Posterior cingulate gyrus (tissue), 11 donors: Measurements from ENCODE around the gene NCBP2L.
"Not testable (repeated sequence)": the region's sequence is repeated elsewhere in the genome, so short reads cannot be mapped to it uniquely, and the experiment has no call there.

Experiments used
- DNase-seq, 10 donors: peaks; one replicate each; pipeline versions ENCODE4 v3.0.0 to v3.0.0-alpha.2; 2020 to 2021; ENCODE audit warnings: mixed read lengths in 3 of 10
- intact Hi-C: fragments of 100-400 bp; cut with DNase I; formaldehyde crosslinking; loops from one replicate; pipeline ENCODE4 v1.15.1; 2023

The NCBP2L gene

GRCh38 chrX:107776649-107777535 is 641 bp upstream of the NCBP2L start:
- intact Hi-C loops: loop anchor here (1.0 kb wide), 1 partner anchor 118 kb away; no protein-coding TSS in a partner anchor
- peak; percentile 40 to 95 (median 72) for DNase-seq

- DNase-seq: no peak
- intact Hi-C loops: no loop called here
These were observed 3.0 kb downstream of the NCBP2L start for GRCh38 chrX:107780525-107780924.

DNA sequence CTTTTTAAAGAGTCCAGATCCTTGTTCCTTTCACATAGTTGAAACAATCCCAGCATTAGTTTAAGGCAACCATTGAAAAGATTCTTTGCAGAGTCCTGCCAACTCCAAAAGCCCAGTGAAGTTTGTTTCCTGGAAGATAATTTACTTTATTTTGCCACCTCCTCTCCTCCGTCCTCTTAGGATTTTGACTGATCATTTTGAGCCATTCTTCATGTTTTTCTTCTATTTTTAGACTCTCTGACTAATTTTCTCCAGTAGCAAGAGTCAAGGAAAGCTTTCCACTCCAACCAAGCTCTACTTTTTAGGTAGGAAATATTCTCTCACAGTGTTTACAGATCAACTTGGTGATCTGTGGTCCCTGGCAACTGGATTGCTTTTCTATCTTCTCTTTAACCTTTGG is 10.3 kb downstream of the NCBP2L start:
- intact Hi-C loops: no loop called here
- no peak for DNase-seq

DNA sequence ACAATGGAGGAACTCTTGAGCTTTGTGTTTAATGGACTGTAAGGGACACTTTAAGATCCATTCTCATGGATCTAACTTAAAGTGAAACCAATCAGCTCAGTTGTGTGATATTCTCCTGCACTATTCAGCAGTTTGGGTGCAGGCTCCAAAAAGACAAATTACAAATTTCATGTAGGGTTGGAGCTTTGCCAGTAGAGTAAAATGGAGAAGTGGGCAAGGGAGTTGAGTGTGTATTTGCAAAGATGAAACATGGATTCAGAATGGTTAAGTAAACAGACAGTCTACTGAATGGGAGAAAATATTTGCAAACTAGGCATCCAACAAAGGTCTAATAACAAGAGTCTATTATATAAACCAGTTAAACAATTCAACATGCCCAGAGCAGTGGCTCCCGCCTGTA is 26.9 kb downstream of the NCBP2L start:
- no peak for DNase-seq
- intact Hi-C loops: no loop called here

GRCh38 chrX:107805179-107805578 is 27.6 kb downstream of the NCBP2L start:
- intact Hi-C loops: no loop called here
- no peak for DNase-seq

DNA sequence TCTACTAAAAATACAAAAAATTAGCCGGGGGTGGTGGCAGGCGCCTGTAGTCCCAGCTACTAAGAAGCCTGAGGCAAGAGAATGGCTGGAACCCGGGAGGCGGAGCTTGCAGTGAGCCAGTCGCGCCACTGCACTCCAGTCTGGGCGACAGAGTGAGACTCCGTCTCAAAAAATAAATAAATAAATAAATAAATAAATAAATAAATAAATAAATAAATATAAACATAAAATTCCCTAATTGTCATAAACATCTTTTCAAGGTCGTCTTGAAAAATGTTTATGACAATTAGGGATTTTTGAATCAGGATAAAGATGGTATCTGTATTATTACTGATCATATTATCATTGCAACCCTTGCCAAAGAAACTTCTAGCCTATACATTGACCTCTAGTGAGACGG is 32.5 kb downstream of the NCBP2L start:
- intact Hi-C loops, DNase-seq: not testable (repeated sequence)

GRCh38 chrX:107818900-107819521 is 41.5 kb downstream of the NCBP2L start:
- DNase-seq: no peak
- intact Hi-C loops: no loop called here

GRCh38 chrX:107823042-107823441 is 45.5 kb downstream of the NCBP2L start:
- intact Hi-C loops: no loop called here

DNA sequence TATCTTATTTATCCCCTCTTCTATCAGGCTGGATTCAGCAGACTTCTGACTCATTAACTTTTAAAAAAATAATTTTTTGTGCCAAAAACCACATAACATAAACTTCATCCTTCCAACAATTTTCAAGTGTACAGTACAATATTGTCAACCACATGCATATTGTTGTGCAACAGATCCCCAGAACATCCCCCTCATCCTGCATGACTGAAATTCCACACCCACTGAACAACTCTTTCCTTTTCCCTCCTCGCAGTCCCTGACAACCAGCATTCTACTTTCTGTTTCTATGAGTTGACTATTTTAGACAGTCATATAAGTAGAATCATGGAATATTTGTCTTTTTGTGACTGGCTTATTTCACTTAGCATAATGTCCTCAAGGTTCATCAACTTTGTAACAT is 45.9 kb downstream of the NCBP2L start:
- no peak for DNase-seq
- intact Hi-C loops: no loop called here

More at GRCh38 chrX:107823042-107823441, 45.5 kb downstream of the NCBP2L start:
- no peak for DNase-seq

GRCh38 chrX:107825698-107826237 is 48.2 kb downstream of the NCBP2L start, which contains the start of gene MID2:
Gene MID2 (plus strand): TSS chrX:107825866. CDS start chrX:107826427, 561 bp downstream.
- intact Hi-C loops: no loop called here
- peak in 7 of 10 donors; percentile 11 to 81 (median 24) for DNase-seq

- intact Hi-C loops: no loop called here
- DNase-seq: peak in 8 of 10 donors; percentile 10 to 87 (median 28)
These were observed 48.9 kb downstream of the NCBP2L start for GRCh38 chrX:107826238-107827029.

DNA sequence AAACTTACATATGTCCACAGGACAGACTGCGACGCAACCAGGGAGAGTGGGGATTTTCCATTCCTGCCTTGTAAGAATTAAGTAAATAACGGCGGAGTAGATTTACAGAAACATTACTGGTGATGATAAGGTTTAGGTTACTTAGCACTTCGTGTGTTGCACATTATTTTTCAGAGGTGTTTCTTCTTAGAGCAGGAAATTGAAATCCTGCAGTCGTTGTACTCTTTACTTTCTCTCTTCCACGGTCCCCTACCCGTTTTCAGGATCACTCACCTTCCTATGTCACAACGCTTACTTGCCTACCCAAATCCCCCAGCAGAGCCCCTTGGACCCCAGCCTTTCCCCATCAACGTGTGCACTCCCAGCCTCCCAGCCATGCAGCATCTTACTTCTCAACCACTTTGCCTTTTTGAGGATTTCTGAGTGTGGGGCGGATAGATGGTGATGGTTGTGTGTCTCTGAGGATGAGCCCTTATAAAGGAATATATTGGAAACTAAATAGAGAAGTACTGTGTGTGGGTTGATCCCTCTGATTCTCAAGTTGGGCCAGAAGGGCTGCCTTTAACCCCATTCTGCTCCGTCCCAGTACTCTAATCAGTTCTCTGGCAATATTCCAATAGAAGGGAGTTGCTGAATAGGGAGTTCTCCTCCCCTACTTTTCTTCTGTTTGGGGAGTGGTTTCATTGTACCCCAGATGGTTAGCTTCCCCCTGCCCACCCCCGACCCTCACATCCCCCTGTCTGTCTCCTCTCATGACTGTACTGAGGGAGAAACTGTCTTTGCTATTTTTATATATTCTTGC is 49.7 kb downstream of the NCBP2L start:
- intact Hi-C loops: no loop called here
- no peak for DNase-seq

- no peak for DNase-seq
- intact Hi-C loops: no loop called here
These were observed 50.3 kb downstream of the NCBP2L start for GRCh38 chrX:107827852-107828251.

- DNase-seq: no peak
- intact Hi-C loops: no loop called here
These were observed 52.3 kb downstream of the NCBP2L start for GRCh38 chrX:107829878-107830277.

GRCh38 chrX:107831071-107831730 is 53.7 kb downstream of the NCBP2L start:
- DNase-seq: no peak
- intact Hi-C loops: no loop called here

DNA sequence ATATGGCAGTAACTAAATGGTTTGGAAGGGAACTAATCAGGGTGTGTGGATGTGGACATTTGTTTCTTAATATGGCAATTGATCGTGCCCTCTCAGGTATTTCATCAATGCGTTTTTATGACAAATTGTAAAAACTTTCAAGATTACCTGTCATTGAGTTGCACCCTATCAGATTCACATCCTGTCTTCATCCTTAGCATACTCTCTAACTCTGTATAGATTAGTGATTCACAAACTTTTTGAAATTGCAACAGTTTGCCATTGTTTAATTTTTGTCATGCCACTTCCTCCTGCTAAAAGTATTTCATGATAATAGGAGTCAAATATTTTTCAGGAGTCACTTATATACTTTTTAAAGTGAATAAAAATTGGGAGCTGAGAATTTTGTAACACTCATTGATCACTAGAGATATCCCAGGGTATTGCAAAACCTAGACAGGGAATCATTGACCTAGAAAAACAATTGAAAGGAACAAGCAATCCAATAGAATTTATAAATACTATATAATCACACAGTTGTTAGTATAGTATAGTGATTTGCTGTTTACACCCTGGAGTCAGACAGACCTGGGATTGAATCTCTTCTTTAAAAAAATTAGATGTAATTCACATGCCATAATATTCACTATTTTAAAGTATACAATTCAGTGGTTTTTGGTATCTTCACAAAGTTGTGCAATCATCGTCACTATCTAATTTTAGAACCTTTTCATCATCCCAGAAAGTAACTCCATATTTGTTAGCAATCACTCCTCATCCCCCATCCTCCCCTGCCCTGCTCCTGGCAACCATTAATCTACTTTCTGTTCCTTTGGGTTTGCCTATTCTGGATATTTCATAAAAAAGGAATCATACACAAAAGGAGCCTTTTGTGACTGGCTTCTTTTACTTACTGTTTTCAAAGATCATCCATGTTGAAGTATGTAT is 57.0 kb downstream of the NCBP2L start:
- intact Hi-C loops: no loop called here
- DNase-seq: no peak

DNA sequence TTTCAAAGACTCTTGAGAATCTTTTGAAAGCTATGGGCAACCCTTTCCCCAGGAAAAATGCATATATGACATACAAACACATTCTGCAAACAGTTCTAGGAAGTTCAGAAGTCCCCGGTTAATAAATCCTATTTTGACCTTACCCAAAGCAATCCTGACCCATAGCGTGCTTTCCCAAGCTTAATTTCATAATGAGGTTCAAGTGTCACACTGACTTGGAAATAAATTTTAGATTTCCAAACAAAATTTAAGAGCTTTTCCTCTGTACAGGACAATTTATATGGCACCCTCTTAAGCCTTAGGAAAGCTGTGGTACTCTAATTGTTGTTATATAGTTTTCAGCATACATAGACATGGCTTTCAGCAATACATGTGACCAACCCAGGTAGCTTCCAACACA is 59.4 kb downstream of the NCBP2L start:
- no peak for DNase-seq
- intact Hi-C loops: no loop called here

DNA sequence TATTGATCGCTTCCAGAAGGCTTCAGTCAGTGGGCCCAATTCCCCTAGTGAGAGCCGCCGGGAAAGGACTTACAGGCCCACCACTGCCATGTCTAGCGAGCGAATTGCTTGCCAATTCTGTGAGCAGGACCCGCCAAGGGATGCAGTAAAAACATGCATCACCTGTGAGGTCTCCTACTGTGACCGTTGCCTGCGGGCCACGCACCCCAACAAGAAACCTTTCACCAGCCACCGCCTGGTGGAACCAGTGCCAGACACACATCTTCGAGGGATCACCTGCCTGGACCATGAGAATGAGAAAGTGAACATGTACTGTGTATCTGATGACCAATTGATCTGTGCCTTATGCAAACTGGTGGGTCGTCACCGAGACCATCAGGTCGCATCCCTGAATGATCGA is 63.4 kb downstream of the NCBP2L start:
- intact Hi-C loops: no loop called here

More for the DNA sequence above, 63.4 kb downstream of the NCBP2L start:
- peak in 1 of 10 donors; percentile 60 for DNase-seq
